SK-N-MC (cell line): Measurements from ENCODE around the gene YLPM1.

Experiments used
- EZH2 ChIP-seq: fragments of 200-600 bp; sonication (generic); IDR thresholded peaks from one replicate; pipeline ENCODE4 v1.6.1; 2017; ENCODE audit warnings: antibody characterized with exemption
- FOXP2 ChIP-seq: optimal IDR thresholded peaks from 2 replicates; pipeline ENCODE3; 2011; ENCODE audit warnings: mild to moderate bottlenecking, moderate library complexity; ENCODE audit not compliant: insufficient read depth; ENCODE audit errors: extremely low read length, control extremely low read depth
- POLR2AphosphoS5 ChIP-seq: IDR thresholded peaks from 2 replicates; pipeline ENCODE4 v1.6.1; 2012; ENCODE audit warnings: mild to moderate bottlenecking, low read depth, low read length, borderline replicate concordance

- TF ChIP-seq POLR2AphosphoS5, result no peak
- no peak for TF ChIP-seq EZH2
- TF ChIP-seq FOXP2, result no peak
Observed at GRCh38 chr14:74723134-74723533, 40.0 kb upstream of the YLPM1 start.
